Motor neuron (in vitro differentiated cells): Measurements from ENCODE around the gene SPAG6. TPM values are rescaled to one million over a fixed set of nuclear protein-coding genes. Genes with fewer than 3 reads are reported as not detected.
"Not testable (repeated sequence)": the region's sequence is repeated elsewhere in the genome, so short reads cannot be mapped to it uniquely, and the experiment has no call there.

ENCODE experiments used
- ATAC-seq, 8 experiments: fragments of 200-7000 bp; cut with Tn5 transposase; replicated peaks in 6 of 8; 2 replicates each; pipeline ENCODE4 v1.8.0; 2021; ENCODE audit warnings: mild to moderate bottlenecking in 8 of 8, moderate library complexity in 8 of 8
- H3K27ac ChIP-seq, 2 donors: fragments of 250-450 bp; sonication (Bioruptor Pico); 2 replicates each; pipeline ENCODE4 v1.9.0; 2021; ENCODE audit warnings: antibody characterized with exemption in 2 of 2, mild to moderate bottlenecking in 2 of 2, moderate library complexity in 1 of 2
- H3K4me1 ChIP-seq, 2 donors: fragments of 250-450 bp; sonication (Bioruptor Pico); replicated peaks in 1 of 2; 2 replicates each; pipeline ENCODE4 v1.6.1; 2021; ENCODE audit warnings: antibody characterized with exemption in 2 of 2, mild to moderate bottlenecking in 2 of 2, moderate library complexity in 1 of 2
- H3K4me3 ChIP-seq, 5 donors: fragments of 250-450 bp; sonication (Bioruptor Pico); 2 replicates each; pipeline ENCODE4 v1.9.0; 2021; ENCODE audit warnings: antibody characterized with exemption in 5 of 5, mild to moderate bottlenecking in 5 of 5, moderate library complexity in 4 of 5
- WGBS, 10 experiments: fragments of 450-650 bp; shearing (Covaris generic); methylation state at CpG; one replicate each; pipeline ENCODE4 v1.0.0; 2022; 5-methylcytosine and 5-hydroxymethylcytosine counted together
- in situ Hi-C, 9 experiments: fragments of 400-800 bp; cut with MboI; loops; one replicate each; pipeline ENCODE4 v1.15.0; 2021; ENCODE audit warnings: low sequenced_read_pairs in 9 of 9, low pct_unique_long_range_greater_than_20kb in 2 of 9; ENCODE audit not compliant: unreplicated experiment in 9 of 9
- total RNA-seq, 8 experiments: library from RNA; unstranded; fragments of 300-600 nt; gene quantifications; 2 replicates each; pipeline versions ENCODE4 v1.2.3 to v1.2.4, GENCODE V29; 2022

The SPAG6 gene
- total RNA-seq = 10 to 100 TPM in 1 of 8 experiments, 1 to 10 TPM in 3, under 1 TPM in 3, not detected in 1; 0.17 to 67.7 (median 1.8) TPM

DNA sequence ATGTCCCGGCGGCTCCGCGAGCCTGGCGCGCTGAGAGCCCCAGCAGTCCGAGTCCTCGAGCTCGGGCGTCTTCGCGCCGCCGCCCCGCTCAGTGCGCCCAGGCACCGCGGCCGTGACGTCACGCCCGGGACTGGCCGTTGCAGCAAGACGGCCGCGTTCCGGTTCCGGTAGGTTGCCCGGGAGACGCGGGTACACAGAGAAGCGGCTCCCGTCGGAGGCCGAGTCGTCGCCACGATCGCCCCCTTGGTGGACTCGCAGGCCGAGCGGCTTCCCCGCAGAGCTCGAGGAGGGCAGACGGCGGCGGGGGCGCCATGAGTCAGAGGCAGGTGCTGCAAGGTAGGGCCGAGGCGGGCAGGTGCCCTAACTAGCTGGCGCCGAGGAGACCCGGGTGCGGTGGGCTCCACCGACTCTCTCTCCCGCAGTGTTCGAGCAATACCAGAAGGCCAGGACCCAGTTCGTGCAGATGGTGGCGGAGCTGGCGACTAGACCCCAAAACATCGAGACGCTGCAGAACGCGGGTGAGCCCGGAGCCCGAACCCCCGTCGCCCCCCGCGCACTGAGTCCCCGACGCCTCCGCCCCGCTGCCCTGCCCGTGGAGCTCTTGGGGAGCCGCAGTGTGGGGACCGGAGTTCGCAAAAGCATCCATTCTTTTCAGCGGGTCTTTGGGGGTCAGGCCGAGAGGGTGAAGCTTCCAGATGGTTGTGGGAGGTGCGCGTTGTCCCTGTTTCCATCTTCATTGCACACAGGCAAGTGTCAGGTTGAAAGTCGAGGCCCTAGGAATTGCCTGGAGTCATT, at the start of gene SPAG6:
Gene SPAG6 (plus strand): TSS at position 196 of the 795 bp plus-strand sequence. CDS start 116 bp downstream, at position 312.
- ATAC-seq = peak in 7 of 8 experiments; percentile 5 to 63 (median 49)
- H3K4me1 ChIP-seq = peaks cover 0 to 4% of the 10 kb centered on the region in 2 donors
- H3K27ac ChIP-seq = no peak within 1 kb of the TSS
- in situ Hi-C loops = no loop called here
- WGBS, 10 experiments = 0 to 60% (median 10%) methylated on average over 1 to 40 of the region's 83 CpGs; no CpG with 5 or more reads in 5 of the 10 experiments
- peak within 1 kb of the TSS; percentile 21 to 41 (median 32) for H3K4me3 ChIP-seq

DNA sequence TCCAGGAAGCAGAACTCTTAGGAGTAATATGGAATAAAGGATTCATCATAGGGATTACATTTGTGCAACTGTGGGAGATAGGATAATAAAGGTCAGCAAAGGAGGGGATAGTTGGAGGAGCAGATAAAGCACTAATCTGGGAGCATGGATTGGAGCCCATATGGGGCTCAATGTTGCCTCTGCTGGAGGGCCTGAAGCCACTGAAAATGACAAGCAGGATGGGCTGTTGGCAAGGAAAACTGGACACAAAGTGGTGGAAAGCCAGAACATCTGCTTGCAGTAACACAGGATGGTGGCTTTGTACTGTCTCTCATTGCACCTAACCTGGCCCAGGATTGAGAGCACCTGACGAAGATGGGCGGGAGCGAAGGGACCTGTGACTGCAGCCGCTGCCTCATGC, 44.1 kb upstream of the SPAG6 start:
- 97 to 100% methylated on average over 2 to 4 of the region's 4 CpGs; no CpG with 5 or more reads in 8 of the 10 experiments for WGBS, 10 experiments
- Histone ChIP-seq H3K4me1 (peaks cover 0 to 4% of the 10 kb centered on the region in 2 donors), H3K27ac (no peak overlapping the region), H3K4me3 (no peak overlapping the region)
- no peak for ATAC-seq
- in situ Hi-C loops = loop anchor here in 4 of 9 experiments (25.0 kb wide), 3 partner anchors 289 to 789 kb away; partner anchors contain the start of gene DNAJC1 (in 2 of the 4)

DNA sequence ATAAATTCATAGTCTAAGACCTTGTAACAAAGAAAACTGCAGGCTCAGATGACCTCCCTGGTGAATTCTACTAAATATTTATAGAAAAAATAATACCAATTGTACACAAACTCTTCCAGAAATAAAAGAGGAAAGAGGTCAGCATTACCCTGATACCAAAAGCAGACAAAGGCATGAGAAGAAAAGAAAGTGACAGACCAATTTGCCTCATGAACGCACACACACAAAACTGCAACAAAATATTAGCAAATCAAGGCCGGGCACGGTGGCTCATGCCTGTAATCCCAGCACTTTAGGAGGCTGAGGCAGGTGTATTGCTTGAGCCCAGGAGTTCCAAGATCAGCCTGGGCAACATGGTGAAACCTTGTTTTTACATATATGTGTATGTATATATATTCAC, 41.8 kb upstream of the SPAG6 start:
- no peak for ATAC-seq

DNA sequence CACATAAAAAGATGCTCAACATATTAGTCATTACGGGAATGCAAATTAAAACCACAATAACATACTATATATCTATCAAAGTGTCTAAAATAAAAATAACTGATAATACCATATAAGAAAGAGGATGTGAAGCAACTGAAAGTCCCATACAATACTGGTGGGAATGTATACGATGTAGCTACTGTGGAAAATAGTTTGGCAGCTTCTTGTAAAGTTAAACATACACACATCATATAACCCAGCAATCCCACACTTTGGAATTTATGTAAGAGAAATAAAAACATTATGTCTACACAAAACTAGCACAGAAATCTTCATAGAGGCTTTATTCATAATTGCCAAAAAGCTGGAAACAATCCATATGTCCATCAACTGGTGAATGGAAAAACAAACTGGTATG, 39.6 kb upstream of the SPAG6 start:
- WGBS, 10 experiments = 30 to 100% (median 89%) methylated on average over 2 of the region's 2 CpGs; no CpG with 5 or more reads in 2 of the 10 experiments
- no peak for ATAC-seq
- Histone ChIP-seq H3K4me1 (peaks cover 0 to 4% of the 10 kb centered on the region in 2 donors), H3K27ac (no peak overlapping the region), H3K4me3 (no peak overlapping the region)
- in situ Hi-C loops = loop anchor here in 4 of 9 experiments (25.0 kb wide), 3 partner anchors 293 to 793 kb away; partner anchors contain the start of gene DNAJC1 (in 2 of the 4)

More for the DNA sequence above, 41.8 kb upstream of the SPAG6 start:
- in situ Hi-C loops = loop anchor here in 4 of 9 experiments (25.0 kb wide), 3 partner anchors 291 to 791 kb away; partner anchors contain the start of gene DNAJC1 (in 2 of the 4)
- WGBS, 10 experiments = 0 to 89% (median 73%) methylated on average over 1 to 3 of the region's 3 CpGs; no CpG with 5 or more reads in 1 of the 10 experiments
- Histone ChIP-seq H3K4me1 (peaks cover 0 to 4% of the 10 kb centered on the region in 2 donors), H3K4me3 (no peak overlapping the region), H3K27ac (no peak overlapping the region)

DNA sequence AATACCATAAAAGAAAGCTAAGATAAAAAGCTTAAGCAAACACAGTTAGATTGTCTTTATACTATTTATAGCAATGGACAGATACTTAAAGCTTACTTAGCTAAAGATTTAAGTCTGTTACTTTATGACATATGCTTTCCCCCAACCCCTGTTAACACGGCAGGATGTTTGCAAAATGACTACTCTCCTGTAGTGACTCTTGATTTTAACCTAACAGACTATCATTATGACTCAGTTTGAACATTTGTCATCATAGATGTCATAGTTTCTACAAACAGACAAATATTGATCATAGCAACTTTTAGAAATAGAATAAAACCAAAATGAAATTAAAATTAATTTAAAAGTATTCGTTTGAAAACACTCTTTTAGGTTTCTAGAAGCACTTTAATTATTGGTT, 36.9 kb upstream of the SPAG6 start:
- in situ Hi-C loops = loop anchor here in 4 of 9 experiments (25.0 kb wide), 3 partner anchors 296 to 796 kb away; partner anchors contain the start of gene DNAJC1 (in 2 of the 4)
- H3K27ac ChIP-seq = no peak overlapping the region
- H3K4me3 ChIP-seq = no peak overlapping the region
- WGBS, 10 experiments = 20 to 79% (median 58%) methylated on average over 1 to 2 of the region's 2 CpGs
- no peak for ATAC-seq
- H3K4me1 ChIP-seq = no peaks in the 10 kb centered on the region

DNA sequence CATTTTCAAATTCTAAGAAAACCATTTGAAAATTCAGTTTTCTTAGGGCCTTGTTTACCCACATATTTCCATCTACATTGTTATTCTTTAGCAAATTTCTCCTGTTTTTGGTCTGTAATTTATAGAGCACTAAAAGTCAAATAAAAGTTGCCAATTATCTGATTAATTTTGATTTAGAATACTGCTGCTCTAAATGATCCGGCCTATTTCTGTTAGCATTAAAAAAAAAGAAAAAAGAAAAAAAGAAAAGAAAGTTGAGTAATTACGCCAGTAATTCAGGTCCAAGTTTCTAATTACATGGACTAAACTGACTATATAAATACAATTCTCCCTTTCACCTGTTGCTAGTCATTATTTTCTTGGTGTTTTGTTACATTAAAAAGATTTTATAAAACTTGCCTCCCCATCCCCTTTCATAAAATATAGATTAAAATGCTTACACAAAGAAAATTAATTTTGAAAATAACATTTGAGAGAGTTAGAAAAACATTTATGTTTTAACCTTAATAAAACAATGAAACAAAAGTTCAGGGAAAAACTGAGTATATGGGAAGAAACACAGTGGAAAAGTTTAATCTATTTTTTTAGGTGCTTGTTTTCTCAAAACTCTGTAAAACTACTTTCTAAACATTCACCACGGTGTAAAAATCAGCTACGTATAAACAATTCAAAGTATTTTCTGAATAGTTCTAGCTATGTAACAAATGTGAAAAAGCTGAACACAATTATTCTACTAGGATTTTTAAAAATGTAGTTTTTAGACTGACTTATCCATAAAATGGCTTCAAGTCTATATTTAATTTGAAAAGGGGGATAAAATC, 35.9 kb upstream of the SPAG6 start:
- ATAC-seq = no peak
- Histone ChIP-seq H3K4me3 (no peak overlapping the region), H3K4me1 (no peaks in the 10 kb centered on the region), H3K27ac (no peak overlapping the region)
- WGBS, 10 experiments = 92 to 100% (median 98%) methylated on average over 2 to 4 of the region's 4 CpGs; no CpG with 5 or more reads in 1 of the 10 experiments
- in situ Hi-C loops = loop anchor here in 4 of 9 experiments (25.0 kb wide), 3 partner anchors 297 to 797 kb away; partner anchors contain the start of gene DNAJC1 (in 2 of the 4)

DNA sequence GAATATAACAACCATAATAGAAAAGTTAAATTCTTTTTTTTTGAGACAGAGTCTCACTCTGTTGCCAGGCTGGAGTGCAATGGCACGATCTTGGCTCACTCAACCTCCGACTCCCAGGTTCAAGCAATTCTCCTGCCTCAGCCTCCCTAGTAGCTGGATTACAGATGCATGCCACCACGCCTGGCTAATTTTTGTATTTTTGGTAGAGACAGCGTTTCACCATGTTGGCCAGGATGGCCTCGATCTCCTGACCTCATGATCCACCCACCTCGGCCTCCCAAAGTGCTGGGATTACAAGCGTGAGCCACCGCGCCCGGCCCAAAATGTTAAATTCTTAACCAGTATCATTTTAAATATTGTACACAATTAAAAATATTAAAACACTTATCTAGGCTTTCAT, 35.3 kb upstream of the SPAG6 start:
- H3K4me3 ChIP-seq, H3K4me1 ChIP-seq, ATAC-seq, H3K27ac ChIP-seq: not testable (repeated sequence)
- WGBS, 10 experiments = 79 to 100% (median 94%) methylated on average over 1 to 10 of the region's 10 CpGs
- in situ Hi-C loops = loop anchor here in 4 of 9 experiments (25.0 kb wide), 3 partner anchors 298 to 798 kb away; partner anchors contain the start of gene DNAJC1 (in 2 of the 4)

DNA sequence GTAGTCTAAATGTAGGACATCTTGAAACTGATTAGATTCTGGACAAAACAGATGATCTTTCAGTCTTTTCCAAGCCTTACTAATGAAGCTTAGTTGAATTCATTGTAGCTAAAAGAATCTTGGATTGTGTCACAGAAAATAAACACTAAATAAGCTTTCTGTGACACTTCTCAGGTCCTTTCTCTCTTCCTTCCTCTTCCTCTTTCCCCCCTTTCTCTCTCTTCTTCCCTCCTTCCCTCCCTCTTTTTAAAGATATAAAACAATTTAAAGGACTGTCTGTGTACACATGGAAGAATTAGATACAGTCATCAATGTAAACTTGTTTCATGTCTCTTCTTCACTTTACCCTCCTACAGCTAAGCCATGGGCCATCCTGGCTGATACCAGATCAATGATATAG, 34.4 kb upstream of the SPAG6 start:
- no peak overlapping the region for H3K4me3 ChIP-seq
- H3K4me1 ChIP-seq = peaks cover 3 to 6% of the 10 kb centered on the region in 2 donors
- H3K27ac ChIP-seq = no peak overlapping the region
- in situ Hi-C loops = loop anchor here in 4 of 9 experiments (25.0 kb wide), 3 partner anchors 299 to 799 kb away; partner anchors contain the start of gene DNAJC1 (in 2 of the 4)
- ATAC-seq = no peak

DNA sequence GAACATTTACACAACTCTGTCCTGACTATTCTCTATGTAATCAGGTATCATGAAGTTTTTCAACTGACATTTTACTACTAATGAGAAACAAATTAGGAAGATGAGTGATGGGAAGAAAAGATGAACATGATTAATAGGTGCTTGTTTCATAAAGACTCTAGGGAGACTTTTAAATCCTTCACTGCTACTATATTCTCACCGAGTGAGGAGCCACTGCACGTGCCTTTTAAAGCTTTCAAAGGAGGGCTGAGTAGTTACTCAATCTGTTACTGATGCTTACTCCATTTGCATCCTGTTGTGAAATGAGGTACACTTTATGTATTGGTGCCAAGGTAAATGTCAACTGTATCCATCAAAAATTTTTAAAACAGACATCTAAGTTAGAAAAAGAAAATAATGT, 30.4 kb upstream of the SPAG6 start:
- no peak overlapping the region for H3K27ac ChIP-seq
- H3K4me3 ChIP-seq = peak overlapping the region in 4 of 5 donors; percentile 84 to 93 (median 88)
- H3K4me1 ChIP-seq = peaks cover 5 to 14% of the 10 kb centered on the region in 2 donors
- 0 to 83% (median 49%) methylated on average over 1 to 2 of the region's 2 CpGs; no CpG with 5 or more reads in 4 of the 10 experiments for WGBS, 10 experiments
- no peak for ATAC-seq
- in situ Hi-C loops = loop anchor here in 4 of 9 experiments (25.0 kb wide), 3 partner anchors 303 to 803 kb away; partner anchors contain the start of gene DNAJC1 (in 2 of the 4)

DNA sequence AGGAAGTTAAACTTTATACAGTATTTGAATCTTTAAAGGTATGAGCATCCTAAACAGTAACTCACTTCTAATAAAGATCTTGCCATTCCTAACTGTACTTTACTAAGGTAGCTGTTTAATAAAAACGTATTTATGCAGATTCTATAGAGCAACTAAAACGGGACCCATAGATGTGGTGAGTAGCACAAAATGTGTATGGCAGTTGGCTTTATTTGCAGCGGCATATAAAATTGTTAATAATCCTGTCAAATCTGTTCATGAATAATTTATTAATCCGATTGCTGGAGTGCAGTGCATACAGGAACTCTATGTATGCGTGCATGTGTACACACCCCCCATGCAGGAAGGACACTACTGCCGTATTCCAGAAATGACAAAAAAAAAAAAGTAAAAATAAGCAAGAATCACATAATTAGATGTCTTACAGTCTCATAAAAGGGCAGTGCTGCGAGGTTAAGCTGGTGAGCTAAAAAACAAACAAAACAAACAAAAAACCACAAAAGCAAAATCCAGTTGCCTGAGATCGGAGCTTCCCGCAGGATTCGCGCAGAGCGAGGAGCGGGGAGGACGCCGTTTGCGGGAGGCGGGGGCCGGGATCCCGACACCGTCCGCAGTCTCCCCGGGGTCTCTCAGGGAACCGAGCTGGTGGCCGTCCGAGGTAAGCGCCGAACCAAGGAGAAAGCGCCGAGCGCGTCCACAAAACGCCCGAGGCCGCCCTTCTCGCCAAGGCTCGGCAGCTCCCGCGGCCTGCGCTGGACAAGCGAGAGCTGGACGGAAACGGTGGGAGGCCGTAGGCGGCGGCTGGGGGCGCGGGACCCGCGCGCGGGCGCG, 29.6 kb upstream of the SPAG6 start:
- WGBS, 10 experiments = 0 to 10% (median 2%) methylated on average over 4 to 23 of the region's 53 CpGs
- peak overlapping the region; percentile 87 to 90 for H3K27ac ChIP-seq
- H3K4me3 ChIP-seq = peak overlapping the region; percentile 84 to 93 (median 89)
- peaks cover 7 to 17% of the 10 kb centered on the region in 2 donors for H3K4me1 ChIP-seq
- in situ Hi-C loops = loop anchor here in 4 of 9 experiments (25.0 kb wide), 3 partner anchors 303 to 803 kb away; partner anchors contain the start of gene DNAJC1 (in 2 of the 4)
- ATAC-seq = peak in 7 of 8 experiments; percentile 8 to 58 (median 53)

DNA sequence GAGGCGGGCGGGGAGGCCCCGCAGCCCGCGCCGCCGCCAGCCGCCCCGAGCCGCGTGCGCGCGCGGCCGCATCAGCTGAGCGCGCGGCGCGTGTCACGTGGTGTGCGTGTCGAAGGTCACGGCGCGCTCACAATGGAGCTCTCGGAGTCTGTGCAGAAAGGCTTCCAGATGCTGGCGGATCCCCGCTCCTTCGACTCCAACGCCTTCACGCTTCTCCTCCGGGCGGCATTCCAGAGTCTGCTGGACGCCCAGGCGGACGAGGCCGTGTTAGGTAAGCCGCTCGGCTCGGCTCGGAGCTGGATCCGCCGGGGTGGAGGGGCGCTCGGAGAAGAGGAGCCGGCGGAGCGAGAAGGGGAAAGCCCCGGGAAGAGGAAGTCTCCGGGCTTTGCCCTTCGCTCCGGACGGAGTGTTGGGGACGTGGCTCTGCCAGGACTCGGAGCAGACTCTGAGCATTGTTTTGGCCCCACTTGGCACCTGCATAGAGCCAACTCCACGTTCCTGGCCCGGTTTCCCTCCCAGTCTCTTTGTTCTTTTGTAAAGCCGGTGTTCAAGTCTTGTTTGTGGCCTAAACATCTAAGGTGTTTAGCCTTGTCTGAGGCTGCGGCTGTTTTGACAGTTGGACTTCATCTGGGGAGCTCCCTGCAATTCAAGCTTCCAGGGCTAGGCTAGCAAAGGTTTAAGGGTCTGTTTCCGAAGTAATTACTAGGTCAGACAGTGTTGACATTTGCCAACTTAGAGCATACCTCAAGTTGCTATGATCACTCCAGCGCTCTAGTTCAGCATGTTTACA, 28.8 kb upstream of the SPAG6 start, which contains the start of gene COMMD3:
Gene COMMD3 (plus strand): TSS at position 103 of the 790 bp plus-strand sequence. CDS start 30 bp downstream, at position 133.
- ATAC-seq = peak; percentile 62 to 75 (median 70)
- Histone ChIP-seq H3K4me1 (peaks cover 7 to 17% of the 10 kb centered on the region in 2 donors), H3K27ac (peak within 1 kb of the TSS; percentile 87 to 90), H3K4me3 (peak within 1 kb of the TSS; percentile 84 to 93 (median 89))
- in situ Hi-C loops = loop anchor here in 4 of 9 experiments (25.0 kb wide), 3 partner anchors 304 to 804 kb away; partner anchors contain the start of gene DNAJC1 (in 2 of the 4)
- 0 to 13% (median 0%) methylated on average over 3 to 18 of the region's 63 CpGs; no CpG with 5 or more reads in 2 of the 10 experiments for WGBS, 10 experiments
